Liver (tissue), 9 donors: ENCODE measurements around the gene KRTAP3-2. TPM values are rescaled to one million over a fixed set of nuclear protein-coding genes. Genes with fewer than 3 reads are reported as not detected.
"Not testable (repeated sequence)": the region's sequence is repeated elsewhere in the genome, so short reads cannot be mapped to it uniquely, and the experiment has no call there.

ENCODE experiments used
- DNase-seq: peaks from one replicate; pipeline ENCODE4 v3.0.0-alpha.2; 2017; ENCODE audit warnings: low spot score
- H3K27ac ChIP-seq, 2 donors: one replicate each; pipeline ENCODE4 v1.7.0; 2013; ENCODE audit warnings: inconsistent platforms in 2 of 2, low read length in 2 of 2, control low read depth in 1 of 2, low read depth in 1 of 2, mild to moderate bottlenecking in 1 of 2
- H3K27me3 ChIP-seq, 4 donors: one replicate each; pipeline versions ENCODE4 v1.6.1 to v1.7.0; 2013; ENCODE audit warnings: low read length in 3 of 4, inconsistent platforms in 1 of 4, mild to moderate bottlenecking in 1 of 4, moderate library complexity in 1 of 4; ENCODE audit not compliant: control insufficient read depth in 4 of 4, insufficient read depth in 4 of 4
- H3K36me3 ChIP-seq, 4 donors: one replicate each; pipeline versions ENCODE4 v1.6.1 to v1.7.0; 2013; ENCODE audit warnings: low read length in 3 of 4, mild to moderate bottlenecking in 3 of 4, low read depth in 1 of 4, moderate library complexity in 1 of 4; ENCODE audit not compliant: control insufficient read depth in 4 of 4, insufficient read depth in 3 of 4
- H3K4me1 ChIP-seq, 4 donors: one replicate each; pipeline versions ENCODE4 v1.6.1 to v1.7.0; 2013; ENCODE audit warnings: low read length in 3 of 4, mild to moderate bottlenecking in 3 of 4, moderate library complexity in 1 of 4; ENCODE audit not compliant: control insufficient read depth in 4 of 4, insufficient read depth in 4 of 4
- H3K4me3 ChIP-seq, 3 donors: one replicate each; pipeline versions ENCODE4 v1.6.1 to v1.7.0; 2013; ENCODE audit warnings: low read length in 3 of 3, control low read depth in 1 of 3, low read depth in 1 of 3, mild to moderate bottlenecking in 1 of 3
- H3K9ac ChIP-seq, 2 donors: one replicate each; pipeline ENCODE4 v1.7.0; 2013; ENCODE audit warnings: low read length in 2 of 2, mild to moderate bottlenecking in 2 of 2, moderate library complexity in 2 of 2, control low read depth in 1 of 2, low read depth in 1 of 2
- H3K9me3 ChIP-seq, 4 donors: one replicate each; pipeline versions ENCODE4 v1.6.1 to v1.7.0; 2013; ENCODE audit warnings: low read length in 3 of 4; ENCODE audit not compliant: control insufficient read depth in 4 of 4
- ATF3 ChIP-seq: IDR thresholded peaks from 2 replicates; pipeline ENCODE4 v1.6.1; 2016; ENCODE audit warnings: antibody characterized with exemption
- CTCF ChIP-seq: fragments of 150-350 bp; IDR thresholded peaks from 2 replicates; pipeline ENCODE4 v1.5.1; 2017; ENCODE audit warnings: improper control_type of control experiment, low read depth, low read length; ENCODE audit not compliant: missing input control
- EGR1 ChIP-seq, 2 donors: IDR thresholded peaks; 2 replicates each; pipeline ENCODE4 v1.6.1; 2016 to 2018; ENCODE audit warnings: antibody characterized with exemption in 2 of 2, low read depth in 2 of 2
- FOXA1 ChIP-seq: IDR thresholded peaks from 2 replicates; pipeline ENCODE4 v1.6.1; 2016; ENCODE audit warnings: antibody characterized with exemption
- FOXA2 ChIP-seq: IDR thresholded peaks from 2 replicates; pipeline ENCODE4 v1.6.1; 2016; ENCODE audit warnings: antibody characterized with exemption
- GABPA ChIP-seq, 2 donors: IDR thresholded peaks in 1 of 2; conservative IDR thresholded peaks in 1 of 2; 2 replicates each; pipeline ENCODE4 v1.6.1; 2016; ENCODE audit warnings: antibody characterized with exemption in 2 of 2, mild to moderate bottlenecking in 1 of 2, moderate library complexity in 1 of 2
- HNF4A ChIP-seq, 2 donors: conservative IDR thresholded peaks; 2 replicates each; pipeline ENCODE4 v1.6.1; 2016; ENCODE audit warnings: antibody characterized with exemption in 2 of 2, mild to moderate bottlenecking in 2 of 2
- HNF4G ChIP-seq: IDR thresholded peaks from 2 replicates; pipeline ENCODE4 v1.6.1; 2016; ENCODE audit warnings: antibody characterized with exemption
- JUND ChIP-seq, 2 donors: IDR thresholded peaks; 2 replicates each; pipeline ENCODE4 v1.6.1; 2016; ENCODE audit warnings: antibody characterized with exemption in 2 of 2
- MAX ChIP-seq: IDR thresholded peaks from 2 replicates; pipeline ENCODE4 v1.6.1; 2016; ENCODE audit warnings: antibody characterized with exemption
- NR2F2 ChIP-seq: IDR thresholded peaks from 2 replicates; pipeline ENCODE4 v1.6.1; 2016; ENCODE audit warnings: antibody characterized with exemption
- RAD21 ChIP-seq, 2 donors: IDR thresholded peaks; 2 replicates each; pipeline ENCODE4 v1.6.1; 2016; ENCODE audit warnings: antibody characterized with exemption in 2 of 2, mild to moderate bottlenecking in 2 of 2
- REST ChIP-seq: IDR thresholded peaks from 2 replicates; pipeline ENCODE4 v1.6.1; 2016; ENCODE audit warnings: antibody characterized with exemption, mild to moderate bottlenecking
- RXRA ChIP-seq, 2 donors: IDR thresholded peaks; 2 replicates each; pipeline ENCODE4 v1.6.1; 2017 to 2018; ENCODE audit warnings: antibody characterized with exemption in 2 of 2, mild to moderate bottlenecking in 1 of 2
- SP1 ChIP-seq: IDR thresholded peaks from 2 replicates; pipeline ENCODE4 v1.6.1; 2018; ENCODE audit warnings: antibody characterized with exemption, mild to moderate bottlenecking
- TAF1 ChIP-seq: conservative IDR thresholded peaks from 2 replicates; pipeline ENCODE4 v1.6.1; 2016; ENCODE audit warnings: antibody characterized with exemption, mild to moderate bottlenecking
- YY1 ChIP-seq: IDR thresholded peaks from 2 replicates; pipeline ENCODE4 v1.6.1; 2016; ENCODE audit warnings: antibody characterized with exemption, mild to moderate bottlenecking
- ZBTB33 ChIP-seq: IDR thresholded peaks from 2 replicates; pipeline ENCODE4 v1.6.1; 2016; ENCODE audit warnings: antibody characterized with exemption
- WGBS: extraction: QIAGEN DNeasy Blood & Tissue Kit; methylation state at CpG from one replicate; pipeline ENCODE4 v1.1.7; 2013; 5-methylcytosine and 5-hydroxymethylcytosine counted together
- polyA plus RNA-seq, 2 donors: library from polyadenylated mRNA; stranded (reverse) in 1 of 2; unstranded in 1 of 2; fragments of 200-250 nt in 1 of 2; fragments of >200 nt in 1 of 2; fragmentation: Nextera tagmentation in 1 of 2; extraction: Ambion mirVana in 1 of 2; gene quantifications; one replicate each; pipeline versions ENCODE4 v1.2.1 to v1.2.3, GENCODE V29; 2013 to 2015
- total RNA-seq, 2 donors: library from RNA; depleted of rRNA; stranded (reverse); fragments of >200 nt; gene quantifications; one replicate each; pipeline ENCODE4 v1.2.3, GENCODE V29; 2014
- donor health status: healthy.
- donor health status: healthy.
- donor health status: healthy.
- donor health status: healthy.
- donor health status: healthy.

The KRTAP3-2 gene
- total and polyA plus RNA-seq, 4 donors = not detected

- H3K4me1 ChIP-seq, H3K27ac ChIP-seq, H3K27me3 ChIP-seq, H3K9ac ChIP-seq, H3K9me3 ChIP-seq, H3K4me3 ChIP-seq, DNase-seq, H3K36me3 ChIP-seq: not testable (repeated sequence)
- 79% methylated on average over 14 of the region's 14 CpGs for WGBS
These were observed 41.3 kb upstream of the KRTAP3-2 start, which contains the start of gene KRTAP1-1 for GRCh38 chr17:41040783-41041571. TSS of gene KRTAP1-1 (minus strand) at chr17:41041450. CDS start at chr17:41041397, 53 bp downstream.

GRCh38 chr17:41037853-41038350 is 38.2 kb upstream of the KRTAP3-2 start:
- no peaks in the 10 kb centered on the region for H3K36me3 ChIP-seq
- H3K9ac ChIP-seq = no peak overlapping the region
- no peak for DNase-seq
- 77% methylated on average over 2 of the region's 2 CpGs for WGBS
- H3K27ac ChIP-seq = no peak overlapping the region
- no peaks in the 10 kb centered on the region for H3K9me3 ChIP-seq
- no peak overlapping the region for H3K4me3 ChIP-seq
- TF ChIP-seq JUND (IDR thresholded peaks at IDR 0.05) (no peak), REST (no peak), MAX (no peak), EGR1 (IDR thresholded peaks at IDR 0.05; ENCODE audit: low read depth in 2 of 2) (no peak), YY1 (no peak), HNF4A (conservative IDR thresholded peaks at IDR 0.05) (no peak), HNF4G (no peak), RXRA (IDR thresholded peaks at IDR 0.05) (no peak), FOXA2 (no peak), ATF3 (no peak), RAD21 (IDR thresholded peaks at IDR 0.05) (no peak), FOXA1 (no peak), NR2F2 (no peak), ZBTB33 (no peak), TAF1 (no peak), SP1 (no peak), CTCF (no peak), GABPA (IDR thresholded peaks at IDR 0.05 in 1 of 2, conservative IDR thresholded peaks at IDR 0.05 in 1 of 2) (no peak)
- no peaks in the 10 kb centered on the region for H3K27me3 ChIP-seq
- H3K4me1 ChIP-seq = no peaks in the 10 kb centered on the region

- not testable (repeated sequence) for H3K27me3 ChIP-seq, H3K36me3 ChIP-seq, H3K4me1 ChIP-seq, H3K27ac ChIP-seq, H3K9me3 ChIP-seq, DNase-seq, H3K4me3 ChIP-seq, H3K9ac ChIP-seq
- 92% methylated on average over 10 of the region's 10 CpGs for WGBS
These were observed 34.7 kb upstream of the KRTAP3-2 start, which contains the start of gene KRTAP1-3 for GRCh38 chr17:41034346-41034935. TSS of gene KRTAP1-3 (minus strand) at chr17:41034874. CDS start at chr17:41034821, 53 bp downstream.
